ENCODE results near the gene LAMA2. TPM values are rescaled to one million over a fixed set of nuclear protein-coding genes. Genes with fewer than 3 reads are reported as not detected.

Gene LAMA2
- polyA plus RNA-seq, 1 donor from 2014 or later: 2.5 TPM

GRCh38 chr6:129104131-129104530 is 221.2 kb downstream of the LAMA2 start:
- H3K27ac ChIP-seq (ENCODE audit: low read length): no peak overlapping the region
- no peaks in the 10 kb centered on the region for H3K36me3 ChIP-seq (ENCODE audit: insufficient read depth, low read length)
- no peak overlapping the region for H3K4me2 ChIP-seq (ENCODE audit: low read length)
- H3K9me3 ChIP-seq (ENCODE audit: low read length): no peaks in the 10 kb centered on the region
- no peak overlapping the region for H3K9ac ChIP-seq (ENCODE audit: low read length)
- no peaks in the 10 kb centered on the region for H3K9me2 ChIP-seq (ENCODE audit: insufficient read depth, low read length)
- H3K27me3 ChIP-seq (ENCODE audit: insufficient read depth, low read depth, low read length): no peaks in the 10 kb centered on the region
- H2AFZ ChIP-seq (ENCODE audit: low read depth, low read length): no peak overlapping the region
- TF ChIP-seq SMC3 (conservative IDR thresholded peaks at IDR 0.05; ENCODE audit: poor library complexity): no peak
- TF ChIP-seq POLR2AphosphoS5 (IDR thresholded peaks at IDR 0.05): no peak
- TF ChIP-seq MXI1 (conservative IDR thresholded peaks at IDR 0.05; ENCODE audit: poor library complexity, severe bottlenecking): no peak
- no peak for TF ChIP-seq TAF1 (IDR thresholded peaks at IDR 0.05; ENCODE audit: low read depth)
- TF ChIP-seq EP300 (conservative IDR thresholded peaks at IDR 0.05; ENCODE audit: poor library complexity, severe bottlenecking): no peak
- TF ChIP-seq EZH2 (IDR thresholded peaks at IDR 0.05; ENCODE audit: borderline replicate concordance, insufficient read depth, low read length, poor library complexity, severe bottlenecking): no peak
- no peak for TF ChIP-seq REST (IDR thresholded peaks at IDR 0.05; ENCODE audit: borderline replicate concordance)
- TF ChIP-seq CTCF (IDR thresholded peaks at IDR 0.05; ENCODE audit: poor library complexity, severe bottlenecking): no peak
- TF ChIP-seq RAD21 (conservative IDR thresholded peaks at IDR 0.05): no peak
- no peak overlapping the region for H3K4me3 ChIP-seq (ENCODE audit: low read length)
- H3K79me2 ChIP-seq (replicated peaks; ENCODE audit: insufficient read depth, low read length): no peaks in the 10 kb centered on the region
- H4K20me1 ChIP-seq (ENCODE audit: insufficient read depth): no peaks in the 10 kb centered on the region
- peaks cover 14% of the 10 kb centered on the region for H3F3A ChIP-seq (ENCODE audit: insufficient read depth, low read length, poor library complexity, severe bottlenecking)

GRCh38 chr6:129104560-129104959 is 221.6 kb downstream of the LAMA2 start:
- H3K27ac ChIP-seq (ENCODE audit: low read length): no peak overlapping the region
- no peaks in the 10 kb centered on the region for H4K20me1 ChIP-seq (ENCODE audit: insufficient read depth)
- H3K27me3 ChIP-seq (ENCODE audit: insufficient read depth, low read depth, low read length): no peaks in the 10 kb centered on the region
- H3K9me2 ChIP-seq (ENCODE audit: insufficient read depth, low read length): no peaks in the 10 kb centered on the region
- H2AFZ ChIP-seq (ENCODE audit: low read depth, low read length): no peak overlapping the region
- H3K79me2 ChIP-seq (replicated peaks; ENCODE audit: insufficient read depth, low read length): no peaks in the 10 kb centered on the region
- no peak overlapping the region for H3K4me3 ChIP-seq (ENCODE audit: low read length)
- H3K36me3 ChIP-seq (ENCODE audit: insufficient read depth, low read length): no peaks in the 10 kb centered on the region
- no peak for TF ChIP-seq RAD21 (conservative IDR thresholded peaks at IDR 0.05)
- no peak for TF ChIP-seq MXI1 (conservative IDR thresholded peaks at IDR 0.05; ENCODE audit: poor library complexity, severe bottlenecking)
- TF ChIP-seq REST (IDR thresholded peaks at IDR 0.05; ENCODE audit: borderline replicate concordance): no peak
- no peak for TF ChIP-seq CTCF (IDR thresholded peaks at IDR 0.05; ENCODE audit: poor library complexity, severe bottlenecking)
- no peak for TF ChIP-seq TAF1 (IDR thresholded peaks at IDR 0.05; ENCODE audit: low read depth)
- TF ChIP-seq EZH2 (IDR thresholded peaks at IDR 0.05; ENCODE audit: borderline replicate concordance, insufficient read depth, low read length, poor library complexity, severe bottlenecking): no peak
- TF ChIP-seq EP300 (conservative IDR thresholded peaks at IDR 0.05; ENCODE audit: poor library complexity, severe bottlenecking): no peak
- no peak for TF ChIP-seq SMC3 (conservative IDR thresholded peaks at IDR 0.05; ENCODE audit: poor library complexity)
- no peak for TF ChIP-seq POLR2AphosphoS5 (IDR thresholded peaks at IDR 0.05)
- H3K9ac ChIP-seq (ENCODE audit: low read length): no peak overlapping the region
- H3K9me3 ChIP-seq (ENCODE audit: low read length): no peaks in the 10 kb centered on the region
- H3K4me2 ChIP-seq (ENCODE audit: low read length): no peak overlapping the region
- peaks cover 14% of the 10 kb centered on the region for H3F3A ChIP-seq (ENCODE audit: insufficient read depth, low read length, poor library complexity, severe bottlenecking)
